Measurements from ENCODE around the gene TMEM131L. TPM values are rescaled to one million over a fixed set of nuclear protein-coding genes. Genes with fewer than 3 reads are reported as not detected.

The TMEM131L gene
- total RNA-seq, 1 donor from 2014 or later, result 7.6 TPM

GRCh38 chr4:153622093-153622492 lies 155.9 kb downstream of the TMEM131L start:
- Histone ChIP-seq H3K27me3 (ENCODE audit: control insufficient read depth, insufficient read depth, low read length) (no peaks in the 10 kb centered on the region), H3K36me3 (ENCODE audit: control insufficient read depth, insufficient read depth, low read length) (peaks cover 2% of the 10 kb centered on the region)

DNA sequence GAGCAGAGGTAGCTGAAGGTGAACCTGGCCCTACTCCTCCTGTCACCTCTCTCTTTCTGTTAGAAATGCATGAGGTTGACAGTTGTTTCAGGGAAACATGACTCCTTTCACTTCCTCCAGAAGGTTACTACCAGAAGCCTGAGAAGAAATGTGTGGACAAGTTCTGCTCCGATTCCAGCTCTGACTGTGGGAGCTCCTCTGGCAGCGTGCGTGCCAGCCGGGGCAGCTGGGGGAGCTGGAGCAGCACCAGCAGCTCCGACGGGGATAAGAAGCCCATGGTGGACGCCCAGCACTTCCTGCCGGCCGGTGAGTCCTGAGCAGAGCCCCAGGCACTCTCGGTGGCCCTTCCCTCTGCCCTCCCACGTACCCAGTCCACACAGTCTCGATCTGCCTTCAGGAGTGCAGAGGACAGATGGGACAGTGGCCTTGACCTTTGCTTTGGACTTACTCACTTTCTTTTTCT lies 156.6 kb downstream of the TMEM131L start:
- no peaks in the 10 kb centered on the region for H3K27me3 ChIP-seq (ENCODE audit: control insufficient read depth, insufficient read depth, low read length)
- no peak overlapping the region for H3K4me3 ChIP-seq (ENCODE audit: low read depth, low read length)
- H3K36me3 ChIP-seq (ENCODE audit: control insufficient read depth, insufficient read depth, low read length), result peaks cover 2% of the 10 kb centered on the region
- DNase-seq (ENCODE audit: low read depth), result no peak
- TF ChIP-seq, protein P1, sequence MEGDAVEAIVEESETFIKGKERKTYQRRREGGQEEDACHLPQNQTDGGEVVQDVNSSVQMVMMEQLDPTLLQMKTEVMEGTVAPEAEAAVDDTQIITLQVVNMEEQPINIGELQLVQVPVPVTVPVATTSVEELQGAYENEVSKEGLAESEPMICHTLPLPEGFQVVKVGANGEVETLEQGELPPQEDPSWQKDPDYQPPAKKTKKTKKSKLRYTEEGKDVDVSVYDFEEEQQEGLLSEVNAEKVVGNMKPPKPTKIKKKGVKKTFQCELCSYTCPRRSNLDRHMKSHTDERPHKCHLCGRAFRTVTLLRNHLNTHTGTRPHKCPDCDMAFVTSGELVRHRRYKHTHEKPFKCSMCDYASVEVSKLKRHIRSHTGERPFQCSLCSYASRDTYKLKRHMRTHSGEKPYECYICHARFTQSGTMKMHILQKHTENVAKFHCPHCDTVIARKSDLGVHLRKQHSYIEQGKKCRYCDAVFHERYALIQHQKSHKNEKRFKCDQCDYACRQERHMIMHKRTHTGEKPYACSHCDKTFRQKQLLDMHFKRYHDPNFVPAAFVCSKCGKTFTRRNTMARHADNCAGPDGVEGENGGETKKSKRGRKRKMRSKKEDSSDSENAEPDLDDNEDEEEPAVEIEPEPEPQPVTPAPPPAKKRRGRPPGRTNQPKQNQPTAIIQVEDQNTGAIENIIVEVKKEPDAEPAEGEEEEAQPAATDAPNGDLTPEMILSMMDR (IDR thresholded peaks at IDR 0.05; ENCODE audit: insufficient read depth, low read length, poor library complexity, severe bottlenecking), result no peak

More at GRCh38 chr4:153622093-153622492, 155.9 kb downstream of the TMEM131L start:
- no peak for DNase-seq (ENCODE audit: low read depth)
- TF ChIP-seq, protein P1 (IDR thresholded peaks at IDR 0.05; ENCODE audit: insufficient read depth, low read length, poor library complexity, severe bottlenecking), result no peak
- no peak overlapping the region for H3K4me3 ChIP-seq (ENCODE audit: low read depth, low read length)

GRCh38 chr4:153623491-153623890 lies 157.3 kb downstream of the TMEM131L start:
- Histone ChIP-seq H3K4me3 (ENCODE audit: low read depth, low read length) (no peak overlapping the region), H3K36me3 (ENCODE audit: control insufficient read depth, insufficient read depth, low read length) (peaks cover 2% of the 10 kb centered on the region), H3K27me3 (ENCODE audit: control insufficient read depth, insufficient read depth, low read length) (no peaks in the 10 kb centered on the region)
- DNase-seq (ENCODE audit: low read depth), result no peak
- TF ChIP-seq, protein P1 (IDR thresholded peaks at IDR 0.05; ENCODE audit: insufficient read depth, low read length, poor library complexity, severe bottlenecking), result no peak

GRCh38 chr4:153628796-153629315 lies 162.7 kb downstream of the TMEM131L start:
- no peak overlapping the region for H3K4me3 ChIP-seq (ENCODE audit: low read depth, low read length)
- H3K27me3 ChIP-seq (ENCODE audit: control insufficient read depth, insufficient read depth, low read length), result no peaks in the 10 kb centered on the region
- no peak for DNase-seq (ENCODE audit: low read depth)
- H3K36me3 ChIP-seq (ENCODE audit: control insufficient read depth, insufficient read depth, low read length), result peaks cover 3% of the 10 kb centered on the region
- TF ChIP-seq, protein P1 (IDR thresholded peaks at IDR 0.05; ENCODE audit: insufficient read depth, low read length, poor library complexity, severe bottlenecking), result no peak

DNA sequence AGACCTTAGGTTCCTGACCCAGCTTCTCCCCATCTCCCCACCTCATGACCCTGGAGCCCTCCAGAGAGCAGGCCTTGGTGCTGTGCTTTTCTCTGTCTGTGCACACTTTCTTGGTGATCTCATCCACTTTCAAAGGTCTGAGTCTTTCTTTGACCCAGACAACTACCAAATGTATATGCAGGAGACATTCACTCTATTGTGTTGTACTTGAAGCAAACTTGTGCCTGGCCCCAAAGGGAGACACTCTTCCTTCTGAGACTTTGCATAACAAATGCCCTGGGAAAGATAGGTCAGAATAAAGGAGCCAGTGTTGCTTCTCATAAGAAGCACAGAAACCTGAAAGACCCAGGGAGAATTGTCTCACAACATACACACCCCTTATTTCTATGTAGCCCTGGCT lies 163.6 kb downstream of the TMEM131L start:
- DNase-seq (ENCODE audit: low read depth), result no peak
- TF ChIP-seq, protein P1 (IDR thresholded peaks at IDR 0.05; ENCODE audit: insufficient read depth, low read length, poor library complexity, severe bottlenecking), result no peak
- Histone ChIP-seq H3K27me3 (ENCODE audit: control insufficient read depth, insufficient read depth, low read length) (no peaks in the 10 kb centered on the region), H3K4me3 (ENCODE audit: low read depth, low read length) (no peak overlapping the region), H3K36me3 (ENCODE audit: control insufficient read depth, insufficient read depth, low read length) (peaks cover 3% of the 10 kb centered on the region)

GRCh38 chr4:153634738-153635353 lies 168.7 kb downstream of the TMEM131L start:
- DNase-seq (ENCODE audit: low read depth), result no peak
- TF ChIP-seq, protein P1 (IDR thresholded peaks at IDR 0.05; ENCODE audit: insufficient read depth, low read length, poor library complexity, severe bottlenecking), result peak; percentile 70

More at GRCh38 chr4:153634738-153635353, 168.7 kb downstream of the TMEM131L start:
- peaks cover 1% of the 10 kb centered on the region for H3K36me3 ChIP-seq (ENCODE audit: control insufficient read depth, insufficient read depth, low read length)
- no peak overlapping the region for H3K4me3 ChIP-seq (ENCODE audit: low read depth, low read length)
- H3K27me3 ChIP-seq (ENCODE audit: control insufficient read depth, insufficient read depth, low read length), result no peaks in the 10 kb centered on the region
